Measurements from ENCODE around the gene ITGA8. TPM values are rescaled to one million over a fixed set of nuclear protein-coding genes. Genes with fewer than 3 reads are reported as not detected.

ITGA8 gene
- total and polyA plus RNA-seq, 9 of the 15 experiments (the other 6 are each of a cell fraction or from before 2014, with no cell fraction given) = 0.01 to 0.07 (median 0.04) TPM; not detected in 5

- no peaks in the 10 kb centered on the region for H4K20me1 ChIP-seq (replicated peaks; ENCODE audit: control insufficient read depth, insufficient read depth, low read length)
- H3K9me3 ChIP-seq (replicated peaks; ENCODE audit: control insufficient read depth, insufficient read depth, low read depth, low read length) = no peaks in the 10 kb centered on the region
- no peaks in the 10 kb centered on the region for H3K27me3 ChIP-seq (ENCODE audit: control insufficient read depth in 2 of 2, insufficient read depth in 2 of 2, low read length in 2 of 2)
- H3K4me1 ChIP-seq (replicated peaks in 1 of 2; ENCODE audit: control insufficient read depth in 2 of 2, insufficient read depth in 2 of 2, low read length in 2 of 2) = peaks cover 0 to 4% of the 10 kb centered on the region in 2 experiments; a peak in 4 of 5 replicates
- no peaks in the 10 kb centered on the region for H3K79me2 ChIP-seq (ENCODE audit: control insufficient read depth, insufficient read depth, low read length)
- WGBS (ENCODE audit: insufficient coverage, low coverage, missing lambda C conversion rate) = 72% methylated on average over 5 of the region's 5 CpGs
- ATAC-seq (no peak), FAIRE-seq (no peak), DNase-seq (ENCODE audit: extremely low read depth in 1 of 4, low spot score in 3 of 4) (no peak)
- no peak overlapping the region for H3K9ac ChIP-seq (ENCODE audit: insufficient read depth in 1 of 2, low read depth in 2 of 2, low read length in 2 of 2)
- no peak overlapping the region for H3K4me3 ChIP-seq
- no TSS peak for BruUV-seq (replicated peaks)
- no peak overlapping the region for H2AFZ ChIP-seq (ENCODE audit: low read depth, low read length)
- H3K36me3 ChIP-seq (ENCODE audit: control insufficient read depth, insufficient read depth, low read length) = no peaks in the 10 kb centered on the region
- in situ Hi-C loops (cut with MboI) = no loop called here
- H3K27ac ChIP-seq (ENCODE audit: extremely low read depth, low read depth, low read length) = no peak overlapping the region
- H3K4me2 ChIP-seq (ENCODE audit: insufficient read depth, low read length) = no peak overlapping the region
- POLR2A ChIA-PET = interaction anchor here (1.3 kb wide), 1 partner anchor 10 kb away, joined by 4 read pairs; no protein-coding TSS in a partner anchor
- intact Hi-C loops (cut with micrococcal nuclease) = no loop called here
- CTCF ChIA-PET (ENCODE audit: low intra/inter-chr PET ratio) = no interaction called here
- H3K9me1 ChIP-seq (ENCODE audit: control insufficient read depth, insufficient read depth, low read length) = no peaks in the 10 kb centered on the region
- no peak for TF ChIP-seq NCOR1 (IDR thresholded peaks at IDR 0.05)
- no peak for TF ChIP-seq ZNF696 (CRISPR knock-in tag; conservative IDR thresholded peaks at IDR 0.05)
- no peak for TF ChIP-seq TBP (optimal IDR thresholded peaks at IDR 0.05; ENCODE audit: low read depth, low read length)
- no peak for TF ChIP-seq CBX5 (IDR thresholded peaks at IDR 0.05; ENCODE audit: borderline replicate concordance, low read depth)
- TF ChIP-seq ZFP1 (CRISPR knock-in tag; IDR thresholded peaks at IDR 0.05) = no peak
- no peak for TF ChIP-seq ZNF79 (CRISPR knock-in tag; IDR thresholded peaks at IDR 0.05; ENCODE audit: low read depth)
- no peak for TF ChIP-seq ZNF212 (CRISPR knock-in tag; IDR thresholded peaks at IDR 0.05)
- TF ChIP-seq ARID3B (CRISPR knock-in tag; IDR thresholded peaks at IDR 0.05; ENCODE audit: borderline replicate concordance) = no peak
- TF ChIP-seq ASH1L (IDR thresholded peaks at IDR 0.05; ENCODE audit: borderline replicate concordance, low read depth, partially characterized antibody) = no peak
- no peak for TF ChIP-seq ZNF695 (CRISPR knock-in tag; IDR thresholded peaks at IDR 0.05)
- no peak for TF ChIP-seq ZNF511 (CRISPR knock-in tag; IDR thresholded peaks at IDR 0.05)
- no peak for TF ChIP-seq REST (IDR thresholded peaks at IDR 0.05; ENCODE audit: borderline replicate concordance)
- no peak for TF ChIP-seq REST (CRISPR knock-in tag; IDR thresholded peaks at IDR 0.05; ENCODE audit: low read depth)
- no peak for TF ChIP-seq KLF16 (IDR thresholded peaks at IDR 0.05)
- TF ChIP-seq HSF4 (CRISPR knock-in tag; IDR thresholded peaks at IDR 0.05; ENCODE audit: borderline replicate concordance) = no peak
Measured at GRCh38 chr10:15469111-15469510, 250.6 kb downstream of the ITGA8 start.
